Aorta (tissue), 5 donors: Measurements from ENCODE around the gene EIF5. TPM values are rescaled to one million over a fixed set of nuclear protein-coding genes. Genes with fewer than 3 reads are reported as not detected.

ENCODE experiments used
- ATAC-seq: fragments of 200-7000 bp; cut with Tn5 transposase; one replicate; pipeline ENCODE4 v1.9.1; 2022; ENCODE audit warnings: moderate library complexity; ENCODE audit not compliant: low FRiP score
- DNase-seq, 2 donors: peaks; one replicate each; pipeline ENCODE4 v3.0.0-alpha.2; 2020
- H3K27ac ChIP-seq, 2 donors: one replicate each; pipeline ENCODE4 v1.5.1; 2013; ENCODE audit warnings: low read length in 2 of 2, mild to moderate bottlenecking in 2 of 2, moderate library complexity in 2 of 2, control low read depth in 1 of 2, inconsistent platforms in 1 of 2, low read depth in 1 of 2
- H3K27me3 ChIP-seq, 2 donors: one replicate each; pipeline ENCODE4 v1.6.1; 2013; ENCODE audit warnings: control low read depth in 1 of 2, low read length in 1 of 2, mild to moderate bottlenecking in 1 of 2, moderate library complexity in 1 of 2; ENCODE audit not compliant: insufficient read depth in 2 of 2, control insufficient read depth in 1 of 2
- H3K36me3 ChIP-seq, 2 donors: one replicate each; pipeline ENCODE4 v1.6.1; 2013; ENCODE audit warnings: control low read depth in 1 of 2, low read length in 1 of 2, mild to moderate bottlenecking in 1 of 2; ENCODE audit not compliant: insufficient read depth in 2 of 2, control insufficient read depth in 1 of 2
- H3K4me1 ChIP-seq, 2 donors: one replicate each; pipeline ENCODE4 v1.6.1; 2013; ENCODE audit warnings: low read length in 2 of 2, control low read depth in 1 of 2, mild to moderate bottlenecking in 1 of 2, moderate library complexity in 1 of 2; ENCODE audit not compliant: insufficient read depth in 2 of 2, control insufficient read depth in 1 of 2
- H3K4me3 ChIP-seq, 2 donors: one replicate each; pipeline ENCODE4 v1.5.1; 2013; ENCODE audit warnings: low read length in 2 of 2, control low read depth in 1 of 2, mild to moderate bottlenecking in 1 of 2
- H3K9me3 ChIP-seq: one replicate; pipeline ENCODE4 v1.6.1; 2013; ENCODE audit warnings: mild to moderate bottlenecking, low read length; ENCODE audit not compliant: control insufficient read depth
- WGBS, 2 donors: extraction: QIAGEN DNeasy Blood & Tissue Kit; methylation state at CpG; one replicate each; pipeline ENCODE4 v1.1.7; 2013; 5-methylcytosine and 5-hydroxymethylcytosine counted together
- intact Hi-C, 2 donors: fragments of 100-400 bp; cut with DNase I; formaldehyde crosslinking; loops; one replicate each; pipeline versions ENCODE4 v1.14.2 to v1.15.0; 2022
- polyA plus RNA-seq, 2 donors: library from polyadenylated mRNA; stranded (reverse); fragments of 200-250 nt; gene quantifications; one replicate each; pipeline ENCODE4 v1.2.3, GENCODE V29; 2013
- total RNA-seq, 2 donors: library from RNA; stranded (reverse); fragmentation: NEBNext Ultra II Directional; extraction: Animal tissue kit (Norgen Biotek cat#: 25700); gene quantifications; one replicate each; pipeline ENCODE4 v1.2.1, GENCODE V29; 2021
- donor health status: healthy with polysubstance abuse.
- donor health status: Bipolar disorder and iron deficiency.
- donor health status: DM: no; HTN: no; CAD: no.
- donor health status: DM: no; HTN: no; CAD: no.
- donor health status: DM: yes; HTN: yes; CAD: no.

EIF5 gene
- total and polyA plus RNA-seq, 4 donors = 93.1 to 218 (median 170) TPM

DNA sequence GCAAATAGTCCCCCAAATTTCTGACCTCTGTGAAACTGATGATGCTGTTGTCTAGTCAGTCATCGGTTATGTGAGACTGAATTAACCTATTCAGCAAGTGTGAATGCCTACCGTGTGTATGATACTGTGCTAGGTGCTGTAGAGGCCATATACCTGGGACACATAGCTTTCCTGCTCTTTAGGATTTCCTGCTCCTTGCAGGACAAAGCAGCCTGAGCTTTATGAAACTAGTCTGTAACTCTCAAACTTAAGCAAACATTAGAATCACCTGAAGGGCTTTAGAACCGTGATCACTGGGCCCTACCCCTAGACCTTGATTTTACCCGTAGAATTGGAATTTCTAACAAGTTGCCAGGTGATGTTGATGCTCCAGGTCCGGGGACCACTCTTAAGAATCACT is 58.1 kb downstream of the EIF5 start:
- Histone ChIP-seq H3K27ac (no peak overlapping the region), H3K9me3 (no peaks in the 10 kb centered on the region), H3K4me1 (peaks cover 2 to 9% of the 10 kb centered on the region in 2 donors), H3K27me3 (no peaks in the 10 kb centered on the region), H3K4me3 (no peak overlapping the region), H3K36me3 (no peaks in the 10 kb centered on the region)
- DNase-seq = no peak
- 71 to 72% methylated on average over 5 of the region's 5 CpGs for WGBS, 2 donors
- intact Hi-C loops = no loop called here
- no peak for ATAC-seq

DNA sequence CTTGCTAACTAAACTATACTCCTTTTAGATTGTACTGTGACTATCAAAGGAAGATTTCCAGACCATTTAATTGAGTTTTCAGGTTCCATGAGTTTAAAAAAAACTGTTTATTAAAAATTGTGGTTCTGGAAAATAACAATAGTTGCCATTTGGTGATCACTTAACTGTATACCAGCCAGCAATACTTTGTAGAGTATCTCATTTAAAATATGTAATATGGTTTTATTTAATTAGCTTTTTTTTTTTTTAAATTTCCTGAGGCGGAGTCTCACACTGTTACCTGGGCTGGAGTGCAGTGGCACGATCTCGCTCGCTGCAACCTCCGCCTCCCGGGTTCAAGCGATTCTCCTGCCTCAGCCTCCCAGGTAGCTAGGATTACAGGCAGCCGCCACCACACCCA is 58.5 kb downstream of the EIF5 start:
- DNase-seq = no peak
- Histone ChIP-seq H3K36me3 (no peaks in the 10 kb centered on the region), H3K27ac (no peak overlapping the region), H3K4me1 (peaks cover 2 to 9% of the 10 kb centered on the region in 2 donors), H3K4me3 (no peak overlapping the region), H3K9me3 (no peaks in the 10 kb centered on the region), H3K27me3 (no peaks in the 10 kb centered on the region)
- 92 to 98% methylated on average over 8 of the region's 8 CpGs for WGBS, 2 donors
- ATAC-seq = no peak
- intact Hi-C loops = no loop called here

DNA sequence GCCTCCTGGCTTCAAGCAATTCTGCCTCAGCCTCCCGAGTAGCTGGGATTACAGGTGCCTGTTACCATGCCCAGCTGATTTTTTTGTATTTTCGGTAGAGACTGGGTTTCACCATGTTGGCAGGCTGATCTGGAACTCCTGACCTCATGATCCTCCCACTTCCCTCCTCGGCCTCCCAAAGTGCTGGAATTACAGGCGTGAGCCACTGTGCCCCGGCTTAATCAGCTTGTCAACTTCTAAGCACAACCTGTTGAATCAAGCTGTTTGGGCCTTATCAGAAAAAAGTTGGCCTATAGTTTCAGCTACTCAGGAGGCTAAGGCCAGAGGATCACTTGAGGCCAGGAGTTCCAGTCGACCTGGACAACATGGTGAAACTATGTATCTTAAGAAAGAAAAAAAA is 59.0 kb downstream of the EIF5 start:
- H3K36me3 ChIP-seq = no peaks in the 10 kb centered on the region
- DNase-seq = no peak
- no peaks in the 10 kb centered on the region for H3K9me3 ChIP-seq
- peaks cover 2 to 10% of the 10 kb centered on the region in 2 donors for H3K4me1 ChIP-seq
- 64 to 68% methylated on average over 6 of the region's 6 CpGs for whole genome bisulfite sequencing, 2 donors
- no peak overlapping the region for H3K4me3 ChIP-seq
- H3K27me3 ChIP-seq = no peaks in the 10 kb centered on the region
- ATAC-seq = no peak
- H3K27ac ChIP-seq = peak overlapping the region in 1 of 2 donors; percentile 25
- intact Hi-C loops = no loop called here

DNA sequence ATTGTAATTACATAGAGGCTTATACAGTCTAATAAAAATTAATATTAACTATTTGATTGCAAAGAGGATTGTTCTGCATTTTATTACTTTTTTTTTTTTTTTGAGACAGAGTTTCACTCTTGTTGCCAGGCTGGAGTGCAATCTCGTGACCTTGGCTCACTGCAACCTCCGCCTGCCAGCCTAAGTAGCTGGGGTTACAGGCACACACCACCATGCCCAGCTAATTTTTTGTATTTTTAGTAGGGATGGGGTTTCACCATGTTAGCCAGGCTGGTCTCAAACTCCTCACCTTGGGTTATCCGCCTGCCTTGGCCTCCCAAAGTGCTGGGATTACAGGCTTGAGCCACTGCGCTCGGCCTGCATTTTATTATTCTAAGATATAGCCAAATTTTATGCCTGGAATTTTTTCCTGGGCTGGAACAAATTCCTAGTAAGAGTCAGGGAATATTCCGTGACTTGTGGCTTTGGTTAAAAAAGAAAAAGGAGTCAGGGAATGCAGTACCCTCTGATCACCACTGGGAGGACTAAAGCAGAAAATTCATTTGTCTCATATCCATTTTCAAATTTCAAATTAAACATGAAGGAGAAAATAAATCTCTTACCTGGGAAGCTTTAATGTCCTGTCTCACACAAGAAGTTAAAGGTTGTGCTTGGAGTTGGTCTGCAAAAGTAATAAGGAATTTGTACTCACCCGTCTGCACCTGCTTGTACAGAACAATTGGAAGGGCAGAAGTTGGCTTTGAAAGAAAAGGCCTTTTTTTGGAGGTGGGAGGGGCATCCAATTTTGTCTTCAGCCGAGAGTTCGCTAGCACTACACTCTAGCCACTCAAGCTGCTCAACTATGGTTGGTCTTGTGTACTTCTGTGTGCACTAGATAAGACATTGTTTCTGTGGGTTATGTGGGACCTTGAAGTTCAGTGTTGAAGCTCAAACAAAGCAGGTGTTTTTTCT is 59.9 kb downstream of the EIF5 start:
- Histone ChIP-seq H3K36me3 (no peaks in the 10 kb centered on the region), H3K27ac (peak overlapping the region in 1 of 2 donors; percentile 36), H3K4me3 (no peak overlapping the region), H3K9me3 (no peaks in the 10 kb centered on the region), H3K27me3 (no peaks in the 10 kb centered on the region), H3K4me1 (peaks cover 2 to 16% of the 10 kb centered on the region in 2 donors)
- intact Hi-C loops = no loop called here
- ATAC-seq (peak; percentile 72), DNase-seq (no peak)
- WGBS, 2 donors = 11% methylated on average over 9 of the region's 9 CpGs

Other genes with a start within 250 kb of the EIF5 start
- gene EXOC3L4, start 239.5 kb upstream of the EIF5 start, total RNA-seq = 1 to 10 TPM in 1 of 2 donors, under 1 TPM in 1; 0.68 to 4.8 TPM
- gene EXOC3L4, start 239.5 kb upstream of the EIF5 start, polyA plus RNA-seq = 1 to 10 TPM in 1 of 2 donors, not detected in 1; 7.4 TPM
- gene TNFAIP2, start 210.8 kb upstream of the EIF5 start, total RNA-seq = 100 to 1,000 TPM in 1 of 2 donors, 10 to 100 TPM in 1; 87.3 to 219 TPM
- gene TNFAIP2, start 210.8 kb upstream of the EIF5 start, polyA plus RNA-seq = 10 to 100 TPM; 26.8 to 90.8 TPM
- gene MARK3, start 51.2 kb downstream of the EIF5 start, total RNA-seq = 100 to 1,000 TPM in 1 of 2 donors, 10 to 100 TPM in 1; 77.3 to 121 TPM
- 10 to 100 TPM; 21.7 to 94.6 TPM for gene MARK3, start 51.2 kb downstream of the EIF5 start, polyA plus RNA-seq
- 100 to 1,000 TPM in 1 of 2 donors, 10 to 100 TPM in 1; 78.1 to 109 TPM for gene CKB, start 188.6 kb downstream of the EIF5 start, total RNA-seq
- 10 to 100 TPM; 46.6 to 91.3 TPM for gene CKB, start 188.6 kb downstream of the EIF5 start, polyA plus RNA-seq
- gene TRMT61A, start 195.0 kb downstream of the EIF5 start, total RNA-seq = 10 to 100 TPM; 11.4 to 11.8 TPM
- 10 to 100 TPM in 1 of 2 donors, 1 to 10 TPM in 1; 6.4 to 12.4 TPM for gene TRMT61A, start 195.0 kb downstream of the EIF5 start, polyA plus RNA-seq
- 10 to 100 TPM; 30.4 to 30.8 TPM for gene BAG5, start 228.4 kb downstream of the EIF5 start, total RNA-seq
- 10 to 100 TPM in 1 of 2 donors, 1 to 10 TPM in 1; 9.2 to 14.9 TPM for gene BAG5, start 228.4 kb downstream of the EIF5 start, polyA plus RNA-seq
- 10 to 100 TPM; 27.6 to 33.3 TPM for gene COA8, start 228.7 kb downstream of the EIF5 start, total RNA-seq
- 10 to 100 TPM; 44.2 to 71.7 TPM for gene COA8, start 228.7 kb downstream of the EIF5 start, polyA plus RNA-seq